ENCODE data around the gene PPM1E.

GRCh38 chr17:58947824-58948223 is 192.2 kb downstream of the PPM1E start:
- TF ChIP-seq POLR2AphosphoS5 (IDR thresholded peaks at IDR 0.05) (no peak), CTCF (IDR thresholded peaks at IDR 0.05) (no peak), POLR2A (IDR thresholded peaks at IDR 0.05) (no peak)

Measured in prostate gland (tissue), 2 donors.